NCI-H1436 (cell line): Measurements from ENCODE around the gene CCDC195.
"Not testable (repeated sequence)": the region's sequence is repeated elsewhere in the genome, so short reads cannot be mapped to it uniquely, and the experiment has no call there.

Source experiments
- DNase-seq: peaks from one replicate; lab custom pipeline; 2025; lab: John Stamatoyannopoulos, UW

The CCDC195 gene

GRCh38 chr2:224690868-224691267 is 25.3 kb downstream of the CCDC195 start:
- no peak for DNase-seq

DNA sequence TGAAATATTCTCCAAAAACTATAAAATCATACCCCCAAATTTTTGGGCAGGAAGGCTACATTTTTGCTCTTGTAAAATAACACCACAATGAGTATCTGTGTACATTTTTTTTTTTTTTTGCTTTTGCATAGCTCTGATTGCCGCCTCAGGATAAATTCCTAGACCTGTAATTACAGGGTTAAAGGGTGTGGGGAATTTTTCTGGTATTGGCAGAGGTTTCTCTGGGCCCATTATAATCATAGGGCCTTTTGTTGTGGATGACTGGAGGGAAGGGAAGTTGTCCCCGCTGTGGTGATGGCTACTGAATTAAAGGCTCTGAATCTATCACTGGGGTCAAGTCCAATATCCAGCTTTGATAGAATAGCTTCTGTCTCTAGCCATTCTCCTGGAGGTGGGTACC is 26.6 kb downstream of the CCDC195 start:
- no peak for DNase-seq

DNA sequence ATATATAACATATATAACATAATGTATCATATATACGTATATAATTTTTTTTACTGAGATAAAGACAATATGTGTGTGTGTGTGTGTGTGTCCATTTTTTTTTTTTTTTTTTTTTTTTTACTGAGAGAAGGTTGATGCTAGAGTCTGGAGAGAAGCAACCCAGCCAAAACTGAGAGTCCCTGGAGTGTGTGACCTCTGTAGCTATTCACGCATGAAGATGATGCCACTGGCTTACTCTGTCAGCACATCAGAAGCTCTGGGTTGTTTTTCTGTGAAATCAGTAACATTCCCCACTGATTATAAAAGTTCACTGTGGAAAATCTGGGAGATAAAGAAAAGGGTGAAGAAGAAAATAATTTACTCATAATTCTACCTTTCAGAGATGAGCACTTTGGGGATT is 27.2 kb downstream of the CCDC195 start:
- DNase-seq, result no peak

DNA sequence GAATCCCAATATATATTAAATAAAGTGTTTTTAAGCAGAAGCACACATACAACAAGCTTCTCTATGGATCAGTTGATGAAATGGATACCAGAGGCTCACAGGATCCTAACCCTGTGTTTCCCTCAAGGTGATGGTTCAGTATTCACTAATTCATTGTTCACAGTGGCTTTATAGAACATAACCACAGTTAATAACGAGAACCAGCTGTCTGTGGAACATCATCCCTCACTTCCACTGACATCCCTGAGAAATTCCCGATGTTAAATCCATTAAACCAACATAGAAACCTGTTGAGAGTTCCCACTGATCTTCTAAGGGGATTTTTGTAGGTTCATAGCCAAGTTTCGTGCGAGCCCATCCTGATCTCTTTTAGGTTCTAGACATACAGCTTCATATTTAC is 29.0 kb downstream of the CCDC195 start:
- DNase-seq, result no peak

- DNase-seq, result no peak
These were observed 31.0 kb downstream of the CCDC195 start for GRCh38 chr2:224685121-224685520.

DNA sequence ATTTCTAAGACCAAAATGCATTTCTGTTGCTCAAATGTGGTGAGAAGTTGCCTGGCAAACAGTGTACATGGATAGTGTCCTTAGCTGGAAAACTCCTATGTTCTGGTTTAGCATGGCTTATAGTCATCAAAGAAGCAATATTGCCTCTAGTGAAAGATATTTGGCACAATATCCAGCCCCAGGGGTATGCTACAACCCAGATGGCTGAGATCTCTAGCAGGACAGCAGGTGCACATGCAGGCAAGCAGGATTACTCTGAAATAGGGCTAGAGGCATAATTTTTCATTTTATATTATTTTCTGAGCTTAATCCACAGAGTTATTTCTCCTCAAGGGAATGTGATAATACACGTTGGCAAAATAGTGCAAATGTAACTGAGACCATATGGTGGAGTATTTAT is 34.0 kb downstream of the CCDC195 start:
- no peak for DNase-seq

DNA sequence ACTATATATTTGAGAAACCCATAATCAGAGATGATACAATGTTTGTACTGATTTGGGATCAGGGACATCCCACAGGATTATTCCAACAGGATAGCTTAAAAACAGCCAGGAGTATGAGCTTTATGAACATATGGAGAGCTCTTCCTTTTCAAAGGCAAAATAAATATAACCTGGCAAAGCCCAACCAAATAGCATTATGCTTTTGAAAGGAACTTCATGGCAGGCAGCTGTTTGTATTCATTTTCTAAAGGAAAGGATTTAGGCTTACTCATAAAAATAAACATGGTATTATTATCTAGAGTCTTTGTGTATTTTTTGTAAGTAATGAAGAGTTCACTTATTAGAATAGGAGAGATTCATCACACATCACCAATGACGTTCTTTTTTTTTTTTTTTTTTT is 44.4 kb downstream of the CCDC195 start:
- no peak for DNase-seq

DNA sequence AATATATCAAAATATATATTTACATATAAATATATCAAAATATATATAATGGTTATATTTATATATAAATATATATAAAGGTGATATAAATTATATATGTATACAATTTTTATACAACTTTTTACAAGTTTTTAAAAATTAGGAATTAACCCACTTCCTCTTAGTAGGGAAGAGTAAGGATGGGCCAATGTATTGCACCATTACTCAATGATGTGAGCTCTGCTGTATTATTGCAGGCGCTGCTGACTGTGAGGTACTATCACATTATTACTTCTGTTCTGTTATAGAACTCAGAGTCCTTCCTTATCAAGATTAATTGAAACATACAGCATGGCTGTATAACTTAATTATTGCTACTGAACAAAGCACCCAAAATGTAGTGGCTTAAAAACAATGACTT is 46.0 kb downstream of the CCDC195 start:
- DNase-seq, result no peak

DNA sequence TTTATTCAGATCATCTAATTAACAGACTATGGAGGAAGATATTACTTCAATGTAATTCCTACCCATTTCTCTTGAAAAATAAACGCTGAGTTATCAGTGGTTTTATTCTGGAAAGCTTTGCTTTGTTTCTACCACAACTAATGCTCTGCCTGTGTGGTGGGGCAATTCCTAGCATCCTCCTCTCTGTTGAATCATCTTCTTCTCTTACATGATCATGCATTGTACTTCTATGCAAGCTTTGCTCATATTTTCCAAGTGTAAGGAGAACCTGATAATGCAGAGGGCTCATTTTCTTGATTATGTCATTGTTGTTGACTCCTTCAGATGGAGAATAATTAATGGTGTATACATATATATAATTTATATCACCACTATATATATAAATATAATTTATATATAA is 46.7 kb downstream of the CCDC195 start:
- DNase-seq, result no peak

- DNase-seq, result no peak
These were observed 47.8 kb downstream of the CCDC195 start for GRCh38 chr2:224668123-224668909.

DNA sequence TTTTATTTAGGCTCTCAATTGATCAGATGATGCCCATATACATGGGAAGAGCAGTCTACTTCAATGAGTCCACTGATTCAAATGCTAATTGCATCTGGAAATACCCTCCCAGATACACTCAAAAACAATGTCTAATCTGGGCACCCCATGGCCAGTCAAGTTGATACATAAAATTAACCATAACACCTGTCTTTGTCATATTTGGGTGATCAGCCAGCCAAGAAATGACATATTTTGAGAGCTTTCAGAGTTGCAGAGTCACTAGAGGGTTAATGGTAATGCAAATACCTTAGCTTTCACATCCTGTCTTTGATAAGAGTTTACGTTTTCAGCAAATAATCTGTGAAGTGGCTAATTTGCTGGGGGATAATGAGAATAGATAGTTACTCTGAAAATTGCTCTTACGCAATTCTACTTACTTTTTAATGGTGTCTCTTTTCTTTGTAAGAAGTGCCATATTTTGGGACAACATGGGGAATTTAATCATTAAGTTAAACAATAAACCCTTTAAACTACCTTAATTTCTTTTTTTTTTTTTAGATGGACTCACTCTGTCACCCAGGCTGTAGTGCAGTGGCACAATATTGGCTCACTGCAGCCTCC is 49.1 kb downstream of the CCDC195 start:
- peak; percentile 40 for DNase-seq

GRCh38 chr2:224663322-224663721 is 52.8 kb downstream of the CCDC195 start:
- DNase-seq, result not testable (repeated sequence)

DNA sequence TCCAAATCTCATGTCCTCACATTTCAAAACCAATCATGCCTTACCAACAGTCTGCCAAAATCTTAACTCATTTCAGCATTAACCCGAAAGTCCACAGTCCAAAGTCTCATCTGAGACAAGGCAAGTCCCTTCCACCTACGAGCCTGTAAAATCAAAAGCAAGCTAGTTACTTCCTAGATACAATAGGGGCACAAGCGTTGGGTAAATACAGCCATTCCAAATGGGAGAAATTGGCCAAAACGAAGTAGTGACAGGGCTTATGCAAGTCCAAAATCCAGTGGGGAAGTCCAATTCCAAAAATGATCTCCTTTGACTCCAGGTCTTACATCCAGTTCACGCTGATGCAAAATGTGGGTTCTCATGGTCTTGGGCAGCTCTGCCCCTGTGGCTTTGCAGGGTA is 54.5 kb downstream of the CCDC195 start:
- not testable (repeated sequence) for DNase-seq

DNA sequence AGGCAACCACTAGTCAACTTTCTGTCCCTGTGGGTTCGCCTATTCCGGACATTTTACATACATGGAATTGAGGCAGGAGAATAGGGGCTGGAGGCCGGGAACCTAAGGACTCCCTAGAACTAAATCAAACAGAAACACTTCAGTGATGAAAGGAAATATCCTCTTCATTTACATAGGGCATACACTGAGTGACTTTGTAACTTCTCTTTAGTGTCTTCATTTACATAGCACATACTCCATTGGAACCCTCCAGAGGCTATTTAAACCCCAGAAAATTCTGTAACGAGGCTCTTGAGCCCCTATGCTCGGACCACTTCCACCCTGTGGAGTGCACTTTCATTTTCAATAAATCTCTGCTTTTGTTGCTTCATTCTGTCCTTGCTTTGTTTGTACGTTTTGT is 56.5 kb downstream of the CCDC195 start:
- DNase-seq, result no peak

DNA sequence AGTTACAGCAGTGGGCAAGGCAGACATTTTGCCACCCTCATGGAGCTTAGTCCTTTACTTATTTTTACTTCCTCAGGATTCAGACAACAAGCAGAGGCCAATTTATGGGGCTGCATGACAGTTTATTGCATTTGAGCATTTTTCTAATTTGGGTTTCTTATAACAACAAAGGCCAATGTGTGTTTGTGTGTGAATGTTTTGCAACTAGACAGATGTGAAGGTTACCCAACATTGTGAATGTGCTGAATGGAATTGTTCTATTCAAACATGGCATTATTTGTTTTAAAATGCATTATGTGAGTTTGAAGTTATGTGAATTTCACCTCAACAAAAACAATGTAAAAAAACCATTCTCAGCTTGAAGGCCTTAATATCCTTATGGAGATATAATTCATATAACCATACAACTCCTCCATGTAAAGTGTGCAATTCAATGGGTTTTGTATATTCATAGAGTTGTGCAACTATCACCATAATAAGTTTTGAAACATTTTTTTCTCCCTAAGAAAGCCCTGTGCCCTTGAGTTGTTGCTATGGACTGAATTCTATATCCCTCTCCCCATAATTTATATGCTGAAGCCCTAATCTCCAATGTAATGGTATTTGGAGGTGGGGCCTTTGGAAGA is 57.3 kb downstream of the CCDC195 start:
- no peak for DNase-seq

GRCh38 chr2:224657349-224657748 is 58.8 kb downstream of the CCDC195 start:
- DNase-seq, result no peak

GRCh38 chr2:224655006-224655537 is 61.1 kb downstream of the CCDC195 start:
- no peak for DNase-seq
